Renal pelvis (tissue), 12 donors: Measurements from ENCODE around the gene CD96. TPM values are rescaled to one million over a fixed set of nuclear protein-coding genes. Genes with fewer than 3 reads are reported as not detected.
"Not testable (repeated sequence)": the region's sequence is repeated elsewhere in the genome, so short reads cannot be mapped to it uniquely, and the experiment has no call there.

Experiments
- DNase-seq: peaks from one replicate; pipeline ENCODE4 v3.0.0-alpha.2; 2013
- long read RNA-seq, 16 experiments: transcript quantifications; one replicate each; lab custom pipeline, GENCODE V29; 2026
- polyA plus RNA-seq, 3 donors: library from polyadenylated mRNA; unstranded; fragments of 120-200 nt; gene quantifications; one replicate each; pipeline ENCODE4 v1.2.1, GENCODE V29; 2013; ENCODE audit not compliant: insufficient read length in 3 of 3

CD96 gene, protein sequence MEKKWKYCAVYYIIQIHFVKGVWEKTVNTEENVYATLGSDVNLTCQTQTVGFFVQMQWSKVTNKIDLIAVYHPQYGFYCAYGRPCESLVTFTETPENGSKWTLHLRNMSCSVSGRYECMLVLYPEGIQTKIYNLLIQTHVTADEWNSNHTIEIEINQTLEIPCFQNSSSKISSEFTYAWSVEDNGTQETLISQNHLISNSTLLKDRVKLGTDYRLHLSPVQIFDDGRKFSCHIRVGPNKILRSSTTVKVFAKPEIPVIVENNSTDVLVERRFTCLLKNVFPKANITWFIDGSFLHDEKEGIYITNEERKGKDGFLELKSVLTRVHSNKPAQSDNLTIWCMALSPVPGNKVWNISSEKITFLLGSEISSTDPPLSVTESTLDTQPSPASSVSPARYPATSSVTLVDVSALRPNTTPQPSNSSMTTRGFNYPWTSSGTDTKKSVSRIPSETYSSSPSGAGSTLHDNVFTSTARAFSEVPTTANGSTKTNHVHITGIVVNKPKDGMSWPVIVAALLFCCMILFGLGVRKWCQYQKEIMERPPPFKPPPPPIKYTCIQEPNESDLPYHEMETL
- polyA plus RNA-seq, result 1 to 10 TPM; 1.4 to 2.3 (median 1.9) TPM
- long read RNA-seq, donor 1, result 0 reads
- long read RNA-seq, donor 2, partial matches to known transcripts, result 0 of 1 reads
- long read RNA-seq, donor 2, other reads (novel, unspliced or antisense), result 0 of 1 reads
- long read RNA-seq, donor 3, result 0 reads
- long read RNA-seq, donor 4, result 0 reads
- long read RNA-seq, donor 5, result 0 reads
- long read RNA-seq, donor 6, result 0 reads
- long read RNA-seq, donor 7, result 0 reads
- long read RNA-seq, donor 8, full-length matches to known transcripts, result 1 of 1 reads
- long read RNA-seq, donor 8, partial matches to known transcripts, result 0 of 1 reads
- long read RNA-seq, donor 8, other reads (novel, unspliced or antisense), result 0 of 1 reads
- long read RNA-seq, donor 9, result 0 reads
- long read RNA-seq, donor 10, result 0 reads
- long read RNA-seq, donor 11, result 0 reads
- long read RNA-seq, donor 12, result 0 reads
- long read RNA-seq, donor 13, result 0 reads
- long read RNA-seq, donor 14, result 0 reads
- long read RNA-seq, donor 15, result 0 reads
- long read RNA-seq, donor 16, result 0 reads

DNA sequence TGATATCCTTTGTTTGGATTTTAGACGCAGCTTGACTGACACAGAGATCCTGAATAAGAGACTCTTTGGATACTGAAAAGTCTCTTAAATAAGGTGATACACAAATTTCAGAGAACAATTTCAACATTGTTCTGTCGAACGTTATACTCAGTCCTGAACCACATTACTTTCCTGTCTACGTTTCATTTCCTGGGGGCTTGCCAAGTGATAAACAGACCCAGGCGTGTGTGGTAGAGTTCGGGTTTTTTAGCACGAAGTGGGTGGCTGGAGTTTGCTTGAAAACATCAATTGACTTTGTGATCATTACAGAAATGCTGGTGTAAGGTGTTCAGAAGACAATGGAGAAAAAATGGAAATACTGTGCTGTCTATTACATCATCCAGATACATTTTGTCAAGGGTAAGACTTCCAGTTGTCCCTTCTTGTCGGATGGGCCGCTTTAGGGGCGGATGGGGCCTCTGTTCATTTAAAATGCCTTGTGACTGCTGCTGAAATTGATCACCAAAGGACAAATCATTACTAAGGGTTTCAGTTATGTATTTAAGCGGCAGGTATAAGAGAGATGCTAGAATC lies at the start of gene CD96:
TSS of gene CD96 (plus strand) at position 287 of the 573 bp plus-strand sequence. CDS start at position 339, 52 bp downstream.
- DNase-seq, result no peak

DNA sequence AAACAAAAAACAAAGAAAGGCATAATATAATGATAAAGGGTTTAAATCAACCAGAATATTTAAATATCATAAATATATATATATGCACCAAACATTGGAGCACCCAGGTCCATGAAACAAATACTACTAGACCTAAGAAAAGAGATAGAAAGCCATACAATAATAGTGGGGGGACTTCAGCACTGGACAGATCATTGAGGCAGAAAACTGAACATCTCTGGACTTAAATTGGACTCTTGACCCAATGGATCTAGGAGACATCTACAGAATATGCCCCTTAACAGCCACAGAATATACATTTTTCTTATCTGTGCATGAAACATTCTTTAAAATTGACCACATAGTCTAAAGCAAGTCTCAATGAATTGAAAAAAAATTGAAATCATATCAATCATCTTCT lies 48.7 kb upstream of the CD96 start:
- no peak for DNase-seq

DNA sequence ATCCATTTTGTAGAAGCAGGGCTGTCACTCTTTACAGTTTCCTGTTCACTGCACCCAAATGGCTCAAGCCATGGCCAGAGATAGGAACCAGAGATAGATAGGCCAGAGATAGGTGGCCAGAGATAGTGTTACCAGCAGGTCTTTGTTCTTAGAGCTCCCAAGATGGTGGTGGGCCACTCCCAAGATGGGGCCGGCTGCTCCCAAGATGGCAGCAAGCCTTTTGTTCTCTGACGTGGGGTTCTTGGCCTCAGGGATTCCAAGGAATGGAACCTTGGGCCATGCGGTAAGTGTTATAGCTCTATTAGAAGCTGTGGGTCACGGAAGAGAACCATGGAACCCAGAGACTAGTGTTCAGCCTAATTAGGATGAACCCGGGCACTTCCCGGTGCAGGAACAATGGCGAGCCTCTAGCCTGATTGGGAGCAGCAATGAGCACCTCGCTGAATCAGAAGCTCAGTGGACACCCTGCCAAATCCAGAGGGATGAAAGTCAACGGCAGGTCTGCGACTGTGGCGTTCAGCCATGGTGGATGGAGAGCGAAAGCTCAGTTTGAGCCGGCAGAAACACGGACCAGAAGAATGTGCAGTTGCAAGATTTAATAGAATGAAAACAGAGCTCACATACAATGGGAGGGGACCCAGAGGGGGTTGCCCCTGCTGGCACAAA lies 45.0 kb upstream of the CD96 start:
- DNase-seq, result no peak

DNA sequence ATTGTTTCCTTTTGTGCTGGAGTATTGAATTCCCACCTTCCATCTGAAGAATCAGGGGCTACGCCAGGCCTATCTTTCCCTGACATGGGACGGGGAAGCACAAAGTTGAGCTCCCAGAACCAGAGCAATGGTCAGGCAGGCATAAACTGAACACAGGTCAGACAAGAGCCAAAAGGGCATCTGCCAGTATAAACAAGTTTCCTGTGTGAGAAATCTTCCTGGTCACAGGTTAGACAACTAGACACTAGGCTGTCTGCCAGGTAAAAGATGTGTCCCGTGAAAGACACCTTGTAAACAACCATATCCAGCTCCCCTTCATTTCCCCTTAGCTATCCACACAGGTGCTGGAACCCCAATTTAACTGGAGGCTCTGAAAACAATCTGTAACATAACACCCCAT lies 44.0 kb upstream of the CD96 start:
- DNase-seq, result no peak

DNA sequence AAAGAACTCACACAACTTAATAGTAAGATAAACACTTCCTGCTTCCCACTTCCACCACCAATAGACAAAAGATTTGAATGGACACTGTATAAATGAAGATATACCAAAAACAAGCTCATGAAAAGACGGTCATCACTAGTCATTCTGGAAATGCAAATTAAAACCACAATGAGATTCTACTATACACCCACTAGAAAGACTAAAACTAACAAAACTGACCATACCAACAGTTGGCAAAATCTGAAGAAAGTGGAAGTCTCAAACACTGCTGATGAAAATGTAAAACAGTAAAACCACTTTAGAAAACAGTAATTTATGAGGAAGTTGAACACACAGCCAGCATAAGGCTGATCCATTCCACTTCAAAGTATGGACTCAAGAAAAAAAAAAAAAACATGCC lies 35.6 kb upstream of the CD96 start:
- no peak for DNase-seq

DNA sequence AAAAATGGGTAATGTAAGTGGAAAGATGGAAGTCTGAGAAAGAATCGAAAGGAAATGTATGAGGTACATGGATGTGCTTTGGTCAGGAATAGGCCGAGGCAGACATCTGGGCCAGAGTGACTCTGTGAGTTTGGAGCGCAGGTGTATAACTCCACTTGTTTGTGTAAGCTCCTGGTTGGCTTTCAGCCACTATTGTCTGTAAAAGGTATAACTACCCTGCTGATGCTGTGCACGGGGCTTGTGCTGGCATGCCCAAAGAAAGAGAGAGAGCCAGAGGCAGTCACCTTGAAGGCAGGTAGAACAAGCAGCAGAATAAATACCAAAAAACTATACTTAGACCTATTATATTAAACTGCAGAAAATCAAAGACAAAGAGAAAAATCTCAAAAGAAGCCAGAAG lies 32.7 kb upstream of the CD96 start:
- DNase-seq, result no peak

DNA sequence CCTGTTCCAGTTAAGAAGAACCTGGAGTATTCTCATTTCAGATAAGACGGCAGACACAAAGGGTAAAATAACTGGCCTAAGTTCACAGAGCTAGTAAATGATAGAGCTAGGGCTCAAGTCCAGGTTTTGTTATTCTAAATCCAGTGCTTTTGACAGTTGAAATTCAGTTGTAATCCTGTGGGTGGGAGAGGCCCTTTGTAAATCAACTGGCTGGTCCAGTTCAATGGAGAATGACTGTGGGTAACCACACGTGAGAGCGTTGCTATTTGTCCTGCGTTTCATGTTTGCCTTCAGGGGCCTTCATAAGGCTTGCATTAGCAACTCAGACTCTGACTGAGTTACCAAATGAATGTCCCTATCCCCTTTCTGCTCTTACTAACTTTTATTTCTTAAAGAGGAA lies 24.2 kb upstream of the CD96 start:
- DNase-seq, result no peak

DNA sequence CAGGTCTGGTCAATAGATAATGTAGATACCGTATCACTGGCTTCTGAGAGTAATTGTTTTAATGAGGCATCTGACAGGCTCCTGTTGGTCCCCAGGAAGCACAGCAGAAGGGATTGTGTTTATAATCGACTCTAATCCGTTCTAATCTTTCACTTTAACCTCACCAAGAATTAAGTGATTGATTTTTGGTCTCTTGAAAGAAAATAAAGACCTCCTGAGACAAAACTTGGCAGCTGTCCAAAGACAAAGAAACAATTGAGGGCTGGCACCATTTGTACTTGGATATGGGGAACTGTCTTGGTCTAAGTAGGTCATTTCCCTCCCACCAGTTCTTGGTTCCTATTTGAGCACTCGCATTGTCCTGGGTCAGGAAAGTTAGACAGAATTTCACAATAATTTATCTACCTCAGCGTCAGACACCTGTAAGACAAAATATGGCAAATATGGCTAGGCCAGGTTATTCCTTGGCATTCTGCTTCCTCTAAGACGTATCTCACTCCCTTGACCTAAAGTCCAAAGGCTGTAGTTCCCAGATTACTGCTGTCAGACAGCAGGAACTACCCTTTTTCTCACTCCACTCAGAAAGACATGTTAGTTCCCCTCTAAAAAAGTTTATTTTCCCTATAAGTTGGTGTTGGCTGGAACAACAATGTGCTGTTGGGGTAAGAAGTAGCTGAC lies 22.7 kb upstream of the CD96 start:
- DNase-seq, result no peak

DNA sequence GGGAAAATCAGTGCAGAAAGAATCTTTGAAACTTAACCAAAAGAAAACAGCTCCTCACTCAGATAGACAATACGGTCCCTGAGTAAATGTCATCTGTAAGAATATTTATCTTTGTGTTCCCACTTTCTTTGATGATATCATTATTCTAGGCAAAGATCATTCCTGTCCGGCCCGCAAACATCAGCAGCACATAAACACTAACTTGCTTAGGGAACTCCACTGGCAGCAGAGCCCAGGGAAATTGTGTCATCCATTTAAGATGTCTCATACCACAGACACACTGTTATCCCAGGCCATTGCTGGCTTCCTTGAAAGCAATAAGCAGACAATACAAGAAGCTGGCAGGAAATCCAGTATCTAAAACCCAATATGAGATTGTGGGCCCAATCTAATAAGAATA lies 20.1 kb upstream of the CD96 start:
- DNase-seq, result no peak

DNA sequence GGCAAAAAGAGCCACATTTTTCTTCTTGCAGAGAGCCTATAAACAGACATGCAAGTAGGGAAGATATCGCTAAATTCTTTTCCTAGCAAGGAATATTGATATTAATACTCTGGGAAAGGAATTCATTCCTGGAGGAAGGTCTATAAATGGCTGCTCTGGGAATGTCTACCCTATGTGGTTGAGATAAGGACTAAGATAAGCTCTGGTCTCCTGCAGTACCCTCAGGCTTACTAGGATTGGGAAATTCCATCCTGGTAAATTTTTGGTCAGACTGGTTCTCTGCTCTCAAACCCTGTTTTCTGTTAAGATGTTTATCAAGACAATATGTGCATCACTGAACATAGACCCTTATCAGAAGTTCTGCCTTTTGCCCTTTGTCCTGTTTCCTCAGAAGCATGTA lies 17.5 kb upstream of the CD96 start:
- DNase-seq, result not testable (repeated sequence)

DNA sequence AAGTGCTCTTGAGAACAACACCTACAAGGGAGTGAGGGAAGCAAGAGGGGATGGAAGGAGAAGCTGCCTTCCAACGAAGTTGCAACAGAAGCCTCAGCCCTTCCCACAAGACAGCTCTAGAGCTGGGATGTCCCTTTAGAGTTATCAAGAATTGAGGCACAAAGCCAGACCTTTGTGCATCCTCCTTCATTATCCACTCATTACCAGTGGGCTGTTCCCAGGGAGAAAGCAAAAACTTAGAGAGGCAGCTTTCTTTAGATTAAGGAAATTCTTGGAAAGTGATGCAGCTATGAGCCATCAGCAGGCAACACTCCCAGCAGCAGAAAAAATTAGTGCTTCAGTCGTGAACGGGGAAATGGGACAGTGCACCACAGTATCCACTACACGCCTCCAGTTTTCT lies 10.6 kb upstream of the CD96 start:
- no peak for DNase-seq

DNA sequence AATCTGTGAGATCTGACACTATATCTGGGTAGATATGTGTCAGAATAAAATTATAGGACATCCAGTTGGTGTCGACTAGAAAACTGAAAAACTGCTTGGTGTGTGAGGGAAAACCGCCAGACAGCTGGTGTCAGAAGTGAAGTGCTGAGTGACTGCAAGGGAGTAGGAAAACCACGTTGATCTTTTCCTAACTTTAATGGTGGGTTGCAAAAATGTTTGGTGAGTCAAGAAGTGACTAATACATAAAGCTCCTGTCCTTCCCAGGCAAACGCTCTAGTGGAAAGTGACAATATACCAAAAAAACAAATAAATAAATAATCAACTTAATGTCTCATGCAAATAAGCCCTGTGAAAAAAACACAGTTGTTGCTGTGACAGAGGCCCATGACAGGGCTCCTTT lies 7.3 kb upstream of the CD96 start:
- DNase-seq, result no peak

DNA sequence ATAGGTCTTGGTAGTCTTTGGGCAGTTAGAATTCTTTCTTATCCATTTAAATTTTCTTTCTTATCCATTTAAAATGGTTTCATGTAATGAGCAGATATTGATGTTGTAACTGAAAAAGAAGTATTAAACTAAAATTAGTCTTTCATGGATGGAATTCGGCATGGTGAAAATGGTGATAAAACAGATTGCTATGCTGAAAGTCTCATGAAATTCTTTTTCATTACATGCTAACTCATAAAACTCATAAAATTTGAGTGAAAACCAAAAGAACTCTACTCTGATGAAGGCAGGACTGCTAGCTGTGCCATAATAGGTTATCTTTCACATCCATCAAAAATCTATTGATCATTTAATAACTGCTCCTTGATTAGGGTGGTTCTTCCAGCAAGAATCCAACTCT lies 3.9 kb upstream of the CD96 start:
- DNase-seq, result no peak

DNA sequence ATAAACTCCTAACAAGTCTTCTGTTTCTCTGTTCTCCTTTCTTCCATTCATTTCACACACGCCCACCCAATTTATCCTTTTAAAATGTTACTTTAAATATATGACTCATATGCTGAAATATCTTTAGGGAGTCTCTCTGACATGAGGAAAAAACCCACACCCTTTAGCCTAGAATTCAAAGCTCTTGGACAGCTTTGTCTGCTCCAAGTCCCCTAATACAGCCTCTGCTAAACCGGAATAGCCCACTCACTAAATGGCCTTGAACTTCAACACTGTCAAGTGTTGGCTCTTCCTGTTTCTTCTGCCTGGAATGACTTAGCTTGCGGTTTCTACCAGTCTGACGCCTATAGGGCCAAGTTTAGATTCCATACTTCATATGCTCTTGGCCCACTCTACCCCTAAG lies 3.3 kb upstream of the CD96 start:
- DNase-seq, result no peak

DNA sequence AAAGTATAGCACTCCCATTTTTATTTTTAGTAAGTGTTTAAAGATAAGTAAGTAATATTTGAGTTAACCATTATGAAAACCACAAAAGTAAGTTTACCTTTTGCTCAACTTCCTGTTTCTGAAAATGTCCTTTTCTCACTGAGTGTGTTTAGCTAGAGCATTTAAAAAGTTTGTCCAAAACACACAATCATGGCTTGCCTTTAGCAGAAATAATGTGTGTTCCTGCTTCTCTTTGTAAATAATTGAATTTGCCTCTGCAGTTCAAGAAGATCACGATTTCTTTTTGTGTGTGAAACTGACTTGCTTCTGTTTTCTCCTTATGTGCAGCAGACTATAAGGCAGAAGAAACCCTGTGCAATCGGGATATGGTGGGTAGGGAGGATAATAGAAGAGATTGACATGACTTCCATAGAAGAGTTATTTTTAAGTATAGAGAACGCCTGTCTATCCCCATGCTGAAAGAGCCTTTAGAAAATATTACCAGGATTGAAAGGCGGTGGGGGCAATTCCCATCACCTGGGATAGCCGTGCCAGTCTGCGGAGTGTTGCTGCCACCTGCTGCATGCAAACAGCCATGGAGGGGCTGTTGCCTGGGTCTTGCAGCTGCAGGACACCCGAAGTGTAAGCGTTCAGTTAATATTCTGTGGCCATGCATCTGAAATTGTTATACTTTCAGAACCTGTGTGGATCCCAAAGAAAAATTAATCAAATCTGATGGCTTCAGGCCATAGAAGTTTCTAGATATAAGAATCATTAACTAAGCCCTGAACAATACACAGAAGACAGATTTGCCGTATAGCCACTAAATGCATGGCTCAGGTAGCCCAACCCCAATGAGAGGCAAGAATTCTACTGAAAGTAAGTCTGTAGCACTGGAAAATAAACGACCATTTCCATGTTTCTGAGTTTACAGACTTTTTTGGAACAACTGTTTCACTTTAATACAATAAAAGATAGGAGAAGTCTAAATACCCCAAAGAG lies 2.4 kb upstream of the CD96 start:
- DNase-seq, result peak; percentile 41

DNA sequence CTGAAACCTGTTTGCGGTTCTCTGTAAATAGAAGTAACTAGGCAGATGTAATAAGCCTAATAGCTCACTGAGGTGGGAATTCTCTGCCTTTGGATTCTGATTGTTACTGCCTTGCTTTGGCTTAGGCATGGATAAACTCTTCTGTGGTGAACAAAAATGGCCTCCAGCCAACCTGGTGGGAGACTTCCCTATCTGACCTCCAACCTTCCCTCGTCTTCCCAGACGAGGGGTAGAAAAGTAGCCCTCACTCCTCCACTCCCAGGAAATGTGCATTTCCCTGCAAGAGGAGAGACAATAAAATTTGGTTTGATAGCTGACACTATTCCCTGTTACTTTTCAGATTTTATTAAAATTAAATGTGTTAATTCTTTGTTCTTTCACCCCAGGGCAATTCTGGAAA lies 606 bp upstream of the CD96 start:
- no peak for DNase-seq

DNA sequence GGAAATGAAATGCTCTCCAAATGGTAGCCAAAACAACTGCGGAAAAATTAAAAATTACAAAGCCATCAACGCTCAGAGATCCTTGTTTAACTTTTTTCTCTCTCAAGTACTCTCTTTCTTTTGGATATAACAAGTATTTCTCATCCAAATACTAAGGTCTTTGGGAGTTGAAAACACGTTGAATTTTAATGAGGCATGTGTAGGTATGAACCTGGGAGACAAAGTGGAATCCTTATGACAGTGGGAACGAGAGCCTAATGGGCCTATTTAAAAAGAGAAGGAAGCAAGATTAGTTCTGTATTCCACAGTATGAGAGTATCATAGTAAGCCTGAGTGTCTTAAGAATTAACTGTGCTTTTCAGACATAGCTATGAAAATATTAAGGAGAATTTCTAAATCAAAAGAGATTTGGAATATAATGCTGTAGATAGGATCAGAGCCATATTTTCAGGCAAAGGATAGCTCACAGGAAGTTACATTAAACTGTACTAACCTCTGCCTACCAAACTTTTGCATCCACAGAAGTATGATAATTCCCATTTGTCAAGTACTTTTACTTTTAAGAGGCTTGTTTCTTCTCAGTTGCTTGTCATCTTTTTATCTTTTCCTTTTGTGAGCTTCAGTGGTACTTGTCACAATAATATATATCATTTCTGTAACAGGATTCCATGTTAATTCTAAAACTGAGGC lies 759 bp downstream of the CD96 start:
- no peak for DNase-seq

DNA sequence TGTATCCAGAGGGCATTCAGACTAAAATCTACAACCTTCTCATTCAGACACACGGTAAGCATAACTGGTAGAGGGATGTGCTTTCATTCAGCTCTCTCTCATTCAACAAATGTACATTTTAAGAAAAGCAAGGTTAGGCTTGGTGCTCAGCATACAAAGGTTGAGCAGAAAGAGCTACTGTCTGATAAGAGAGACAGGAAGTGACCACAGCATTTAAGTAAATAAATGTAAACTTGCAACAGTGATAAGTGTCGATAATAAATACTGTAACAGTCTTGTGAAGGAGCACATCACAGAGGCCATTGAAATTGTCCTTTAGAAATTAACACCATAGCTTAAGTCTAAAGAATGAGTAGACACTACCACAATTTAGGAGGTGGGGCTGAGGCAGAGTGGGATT lies 3.4 kb downstream of the CD96 start:
- DNase-seq, result no peak

DNA sequence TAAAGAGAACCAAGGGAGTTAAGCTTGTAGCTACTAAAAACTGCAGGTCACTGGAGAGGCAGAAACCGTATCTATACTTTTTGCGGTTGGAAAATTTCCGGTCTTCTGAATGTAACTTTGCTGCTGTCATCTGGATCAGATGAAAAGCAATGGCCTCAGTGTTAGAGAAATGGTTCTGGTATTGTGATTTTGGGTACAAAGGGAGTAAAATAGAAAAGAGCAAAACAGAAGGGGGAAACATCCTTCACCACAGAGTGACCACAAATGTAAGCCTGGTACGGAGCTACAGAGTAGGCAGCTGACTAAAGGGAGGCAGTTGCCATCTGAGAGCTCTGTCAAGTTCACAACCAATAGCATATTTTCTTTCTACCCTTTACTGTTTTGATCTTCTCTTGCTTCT lies 5.6 kb downstream of the CD96 start:
- DNase-seq, result no peak
